GM10248 (cell line): ENCODE results near the gene UBA3.

Experiments used
- CTCF ChIA-PET: fragments of 300-600 bp; sonication (Branson Sonifier 250); formaldehyde crosslinking; extraction: SDS; loops from one replicate; lab custom pipeline; 2021; ENCODE audit warnings: antibody characterized with exemption; lab: Yijun Ruan, JAX
- POLR2A ChIA-PET: fragments of 350-650 bp; sonication (Branson Sonifier 250); formaldehyde crosslinking; extraction: SDS; loops from one replicate; lab custom pipeline; 2020; ENCODE audit warnings: antibody characterized with exemption; lab: Yijun Ruan, JAX
- DNase-seq: peaks from one replicate; pipeline ENCODE4 v3.0.0; 2012; ENCODE audit errors: extremely low spot score
- TF ChIP-seq, protein P1 (sequence below): IDR thresholded peaks from 2 replicates; pipeline ENCODE4 v1.5.1; 2012; ENCODE audit warnings: mild to moderate bottlenecking, low read depth; ENCODE audit errors: extremely low read depth, missing control alignments, control extremely low read depth

The UBA3 gene

DNA sequence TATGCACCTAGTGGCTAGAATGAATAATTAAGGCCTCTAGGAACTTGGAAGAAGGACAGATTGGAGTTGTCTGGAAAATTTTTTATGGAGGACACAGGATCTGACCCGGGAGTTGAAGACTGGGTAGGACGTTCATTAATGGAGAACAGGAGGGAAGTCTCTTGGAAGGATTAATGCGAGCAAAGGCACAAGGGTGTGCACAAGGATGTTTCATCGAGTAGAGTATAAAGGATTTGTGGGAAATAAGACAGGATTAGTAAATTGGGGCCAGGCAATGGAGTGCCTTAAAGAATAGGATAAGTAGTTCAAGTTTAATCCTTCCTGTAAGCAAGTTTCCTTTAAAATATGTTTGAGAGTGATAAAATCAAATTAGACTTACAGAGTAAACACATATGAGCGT, 27.7 kb upstream of the UBA3 start:
- CTCF ChIA-PET: interaction anchor here (1.1 to 4.5 kb wide), 5 partner anchors 9 to 198 kb away, joined by 4 to 36 read pairs (median 5); no protein-coding TSS in a partner anchor
- DNase-seq: no peak
- POLR2A ChIA-PET: no interaction called here
- TF ChIP-seq, protein P1, sequence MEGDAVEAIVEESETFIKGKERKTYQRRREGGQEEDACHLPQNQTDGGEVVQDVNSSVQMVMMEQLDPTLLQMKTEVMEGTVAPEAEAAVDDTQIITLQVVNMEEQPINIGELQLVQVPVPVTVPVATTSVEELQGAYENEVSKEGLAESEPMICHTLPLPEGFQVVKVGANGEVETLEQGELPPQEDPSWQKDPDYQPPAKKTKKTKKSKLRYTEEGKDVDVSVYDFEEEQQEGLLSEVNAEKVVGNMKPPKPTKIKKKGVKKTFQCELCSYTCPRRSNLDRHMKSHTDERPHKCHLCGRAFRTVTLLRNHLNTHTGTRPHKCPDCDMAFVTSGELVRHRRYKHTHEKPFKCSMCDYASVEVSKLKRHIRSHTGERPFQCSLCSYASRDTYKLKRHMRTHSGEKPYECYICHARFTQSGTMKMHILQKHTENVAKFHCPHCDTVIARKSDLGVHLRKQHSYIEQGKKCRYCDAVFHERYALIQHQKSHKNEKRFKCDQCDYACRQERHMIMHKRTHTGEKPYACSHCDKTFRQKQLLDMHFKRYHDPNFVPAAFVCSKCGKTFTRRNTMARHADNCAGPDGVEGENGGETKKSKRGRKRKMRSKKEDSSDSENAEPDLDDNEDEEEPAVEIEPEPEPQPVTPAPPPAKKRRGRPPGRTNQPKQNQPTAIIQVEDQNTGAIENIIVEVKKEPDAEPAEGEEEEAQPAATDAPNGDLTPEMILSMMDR: no peak

DNA sequence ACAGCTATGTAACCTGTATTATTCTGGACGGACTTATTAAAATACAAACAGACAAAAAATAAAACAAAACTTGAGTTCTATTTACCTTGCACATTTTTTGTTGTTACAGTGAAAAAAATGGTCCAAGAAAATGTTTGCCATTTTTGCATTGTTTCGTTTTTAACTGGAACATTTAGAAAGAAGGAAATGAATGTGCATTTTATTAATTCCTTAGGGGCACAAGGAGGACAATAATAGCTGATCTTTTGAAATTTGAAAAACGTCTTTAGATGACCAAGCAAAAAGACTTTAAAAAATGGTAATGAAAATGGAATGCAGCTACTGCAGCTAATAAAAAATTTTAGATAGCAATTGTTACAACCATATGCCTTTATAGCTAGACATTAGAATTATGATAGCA, 25.2 kb upstream of the UBA3 start:
- ChIA-PET POLR2A (no interaction called here), CTCF (interaction anchor here (1.0 to 3.1 kb wide), 6 partner anchors 10 to 321 kb away, joined by 3 to 18 read pairs (median 4); no protein-coding TSS in a partner anchor)
- no peak for DNase-seq
- TF ChIP-seq, protein P1: no peak

DNA sequence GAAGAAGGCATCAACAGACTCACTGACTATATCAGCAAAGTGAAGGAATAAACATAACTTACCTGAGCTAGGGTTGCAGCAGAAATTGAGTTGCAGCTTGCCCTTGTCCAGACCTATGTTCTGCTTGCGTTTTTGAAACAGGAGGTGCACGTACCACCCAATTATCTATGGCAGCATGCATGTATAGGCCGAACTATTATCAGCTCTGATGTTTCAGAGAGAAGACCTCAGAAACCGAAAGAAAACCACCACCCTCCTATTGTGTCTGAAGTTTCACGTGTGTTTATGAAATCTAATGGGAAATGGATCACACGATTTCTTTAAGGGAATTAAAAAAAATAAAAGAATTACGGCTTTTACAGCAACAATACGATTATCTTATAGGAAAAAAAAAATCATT, 24.4 kb upstream of the UBA3 start:
- TF ChIP-seq, protein P1: no peak
- ChIA-PET POLR2A (no interaction called here), CTCF (interaction anchor here (1.0 to 2.4 kb wide), 3 partner anchors 11 to 205 kb away, joined by 3 to 12 read pairs (median 4); no protein-coding TSS in a partner anchor)
- DNase-seq: no peak

DNA sequence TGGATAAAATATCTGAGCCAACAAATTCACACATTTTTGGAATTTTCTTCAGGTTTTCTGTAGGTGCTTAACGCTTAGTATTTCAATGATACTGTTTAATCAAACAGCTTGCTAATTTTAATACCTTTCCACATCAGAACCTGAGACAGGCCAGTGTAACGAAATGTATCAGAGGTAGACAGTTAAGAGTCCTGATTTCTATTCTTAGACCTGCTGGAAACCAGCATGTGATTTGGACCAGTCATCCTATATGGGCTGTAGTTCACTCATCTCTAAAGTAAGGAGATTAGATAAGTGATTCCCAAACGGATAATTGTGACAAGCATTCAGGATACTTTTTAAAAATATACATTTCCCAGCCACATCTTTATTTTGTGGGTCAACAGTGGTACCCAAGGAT, 23.0 kb upstream of the UBA3 start:
- TF ChIP-seq, protein P1: no peak
- no peak for DNase-seq
- POLR2A ChIA-PET: no interaction called here
- CTCF ChIA-PET: no interaction called here

DNA sequence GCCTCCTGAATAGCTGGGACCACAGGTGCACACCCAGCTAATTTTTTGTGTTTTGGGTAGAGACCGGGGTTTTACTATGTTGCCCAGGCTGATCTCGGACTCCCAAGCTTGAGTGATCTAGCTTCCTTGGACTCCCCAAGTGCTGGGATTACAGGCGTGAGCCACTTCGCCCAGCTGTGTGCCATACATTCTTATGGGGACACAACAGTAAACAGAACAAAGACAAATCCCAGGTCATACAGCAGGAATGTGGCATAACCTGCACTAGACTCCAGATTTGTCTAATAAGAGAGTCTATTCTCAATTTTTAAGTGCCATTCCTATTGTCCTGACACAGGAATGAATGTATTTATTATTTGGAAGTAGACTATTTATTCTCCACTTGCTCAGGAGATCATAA, 22.2 kb upstream of the UBA3 start:
- TF ChIP-seq, protein P1: no peak
- ChIA-PET CTCF (interaction anchor here (0.6 to 5.1 kb wide), 4 partner anchors 10 to 204 kb away, joined by 3 to 20 read pairs (median 4); no protein-coding TSS in a partner anchor), POLR2A (no interaction called here)
- DNase-seq: no peak

DNA sequence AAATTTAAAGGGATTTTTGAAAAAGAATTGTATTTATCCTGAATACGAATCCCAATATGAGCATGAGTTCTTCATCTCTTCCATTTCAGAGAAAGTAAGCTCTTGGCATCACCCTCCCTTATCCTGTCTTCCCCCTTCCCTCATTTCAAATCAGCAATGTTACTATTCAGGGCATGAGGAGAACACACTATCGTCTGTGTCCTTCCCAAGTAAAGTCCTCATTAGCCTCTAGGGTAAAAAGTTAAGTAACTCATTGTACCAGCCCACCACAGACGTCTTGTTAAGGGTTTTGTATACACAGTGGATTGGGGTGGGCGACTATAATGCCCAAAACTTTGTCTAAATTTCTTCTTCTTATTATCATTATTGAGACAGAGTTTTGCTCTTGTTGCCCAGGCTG, 19.4 kb upstream of the UBA3 start:
- ChIA-PET POLR2A (no interaction called here), CTCF (interaction anchor here (1.1 to 5.1 kb wide), 6 partner anchors 8 to 55 kb away, joined by 3 to 20 read pairs (median 4); partner anchors contain the start of gene ARL6IP5)
- no peak for DNase-seq
- TF ChIP-seq, protein P1: no peak
